ENCODE results near the gene DCDC2C.

Gene DCDC2C

DNA sequence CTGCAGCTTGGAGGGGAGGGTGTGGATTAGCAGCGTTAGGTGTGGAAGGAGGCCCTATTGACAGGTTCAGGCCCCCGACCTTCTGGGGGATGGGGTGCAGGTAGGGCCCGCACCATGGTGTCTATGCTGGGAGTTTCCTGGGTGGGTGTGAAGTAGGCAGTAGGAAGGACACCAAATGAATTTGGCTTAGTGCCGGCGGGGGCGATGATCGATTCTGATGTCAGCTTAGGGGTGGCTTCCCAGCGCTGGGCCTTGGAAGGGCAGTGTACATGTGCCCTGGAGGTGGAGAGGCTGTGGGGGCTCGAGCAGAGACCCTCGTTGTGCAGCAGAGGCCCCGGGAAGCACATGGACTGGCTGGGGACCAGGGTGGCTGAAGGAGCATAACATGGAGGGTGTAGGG, 21.6 kb downstream of the DCDC2C start:
- no peak overlapping the region for H3K4me3 ChIP-seq (ENCODE audit: low read length)
- no peak overlapping the region for H3K4me2 ChIP-seq (ENCODE audit: low read length)
- H3K9me3 ChIP-seq (ENCODE audit: insufficient read depth, low read length) = no peaks in the 10 kb centered on the region
- H3K27ac ChIP-seq (ENCODE audit: low read length) = no peak overlapping the region
- H2AFZ ChIP-seq (ENCODE audit: low read depth, low read length) = no peak overlapping the region
- TF ChIP-seq EZH2phosphoT487 (IDR thresholded peaks at IDR 0.05; ENCODE audit: low read depth) (no peak), CTCF (IDR thresholded peaks at IDR 0.05; ENCODE audit: low read depth, low read length) (no peak)
- H3K27me3 ChIP-seq (ENCODE audit: low read depth, low read length) = no peaks in the 10 kb centered on the region; the same call in 1 of the 2 replicates
- H3K79me2 ChIP-seq (ENCODE audit: low read length) = no peaks in the 10 kb centered on the region
- no peak overlapping the region for H3K9ac ChIP-seq (ENCODE audit: low read length)
- no peaks in the 10 kb centered on the region for H4K20me1 ChIP-seq (ENCODE audit: insufficient read depth, low read length)
- H3K4me1 ChIP-seq (ENCODE audit: low read length) = peaks cover 8% of the 10 kb centered on the region
- no peaks in the 10 kb centered on the region for H3K36me3 ChIP-seq (replicated peaks; ENCODE audit: low read depth, low read length)

DNA sequence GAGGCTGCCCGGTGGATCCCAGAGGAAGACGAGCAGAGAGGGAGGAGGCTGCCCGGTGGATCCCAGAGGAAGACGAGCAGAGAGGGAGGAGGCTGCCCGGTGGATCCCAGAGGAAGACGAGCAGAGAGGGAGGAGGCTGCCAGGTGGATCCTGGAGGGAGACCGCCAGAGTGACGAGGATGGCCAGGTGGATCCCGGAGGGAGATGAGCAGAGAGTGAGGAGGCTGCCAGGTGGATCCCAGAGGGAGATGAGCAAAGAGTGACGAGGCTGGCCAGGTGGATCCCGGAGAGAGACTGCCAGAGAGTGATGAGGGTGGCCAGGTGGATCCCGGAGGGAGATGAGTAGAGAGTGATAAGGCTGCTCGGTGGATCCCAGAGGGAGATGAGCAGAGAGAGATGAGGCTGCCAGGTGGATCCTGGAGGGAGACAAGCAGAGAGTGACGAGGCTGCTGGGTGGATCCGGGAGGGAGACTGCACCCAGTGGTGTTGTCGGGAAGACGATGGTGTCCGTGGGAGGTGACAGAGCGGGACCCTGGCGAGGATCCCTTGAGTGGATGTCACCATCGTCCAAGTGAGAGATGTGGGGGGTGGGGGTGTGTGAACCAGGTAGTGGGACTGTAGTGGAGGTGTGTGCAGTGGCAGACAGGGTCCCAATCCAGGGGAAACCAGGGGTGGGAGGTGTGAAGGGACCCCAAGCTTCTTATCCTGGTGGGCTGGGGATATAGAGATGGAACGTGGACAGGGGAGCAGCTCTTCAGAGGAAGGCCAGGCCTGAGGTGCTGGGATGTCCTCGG, 22.3 kb downstream of the DCDC2C start:
- no peak for TF ChIP-seq CTCF (IDR thresholded peaks at IDR 0.05; ENCODE audit: low read depth, low read length)
- no peak for TF ChIP-seq EZH2phosphoT487 (IDR thresholded peaks at IDR 0.05; ENCODE audit: low read depth)
- Histone ChIP-seq H3K4me1 (ENCODE audit: low read length) (peaks cover 8% of the 10 kb centered on the region), H3K27me3 (ENCODE audit: low read depth, low read length) (peaks cover 2% of the 10 kb centered on the region; the same call in 1 of the 2 replicates), H3K4me3 (ENCODE audit: low read length) (no peak overlapping the region), H4K20me1 (ENCODE audit: insufficient read depth, low read length) (no peaks in the 10 kb centered on the region), H3K4me2 (ENCODE audit: low read length) (no peak overlapping the region), H3K9ac (ENCODE audit: low read length) (no peak overlapping the region), H3K36me3 (replicated peaks; ENCODE audit: low read depth, low read length) (no peaks in the 10 kb centered on the region), H3K27ac (ENCODE audit: low read length) (no peak overlapping the region), H3K79me2 (ENCODE audit: low read length) (no peaks in the 10 kb centered on the region), H2AFZ (ENCODE audit: low read depth, low read length) (no peak overlapping the region), H3K9me3 (ENCODE audit: insufficient read depth, low read length) (no peaks in the 10 kb centered on the region)

GRCh38 chr2:3726511-3726910, 23.1 kb downstream of the DCDC2C start:
- Histone ChIP-seq H3K9me3 (ENCODE audit: insufficient read depth, low read length) (no peaks in the 10 kb centered on the region), H3K9ac (ENCODE audit: low read length) (no peak overlapping the region), H3K4me2 (ENCODE audit: low read length) (no peak overlapping the region), H3K4me3 (ENCODE audit: low read length) (no peak overlapping the region), H3K4me1 (ENCODE audit: low read length) (peaks cover 8% of the 10 kb centered on the region), H3K27me3 (ENCODE audit: low read depth, low read length) (peaks cover 2% of the 10 kb centered on the region; the same call in 1 of the 2 replicates), H2AFZ (ENCODE audit: low read depth, low read length) (no peak overlapping the region), H3K36me3 (replicated peaks; ENCODE audit: low read depth, low read length) (no peaks in the 10 kb centered on the region), H3K27ac (ENCODE audit: low read length) (no peak overlapping the region), H3K79me2 (ENCODE audit: low read length) (no peaks in the 10 kb centered on the region), H4K20me1 (ENCODE audit: insufficient read depth, low read length) (no peaks in the 10 kb centered on the region)
- TF ChIP-seq EZH2phosphoT487 (IDR thresholded peaks at IDR 0.05; ENCODE audit: low read depth) (no peak), CTCF (IDR thresholded peaks at IDR 0.05; ENCODE audit: low read depth, low read length) (no peak)

- H3K4me3 ChIP-seq (ENCODE audit: low read length) = peak overlapping the region; percentile 62
- no peak overlapping the region for H3K27ac ChIP-seq (ENCODE audit: low read length)
- peak overlapping the region; percentile 44; the same call in 1 of the 2 replicates for H3K9ac ChIP-seq (ENCODE audit: low read length)
- no peaks in the 10 kb centered on the region for H3K36me3 ChIP-seq (replicated peaks; ENCODE audit: low read depth, low read length)
- no peaks in the 10 kb centered on the region for H4K20me1 ChIP-seq (ENCODE audit: insufficient read depth, low read length)
- peak overlapping the region; percentile 81; the same call in 1 of the 2 replicates for H2AFZ ChIP-seq (ENCODE audit: low read depth, low read length)
- H3K4me1 ChIP-seq (ENCODE audit: low read length) = peaks cover 8% of the 10 kb centered on the region
- H3K79me2 ChIP-seq (ENCODE audit: low read length) = no peaks in the 10 kb centered on the region
- no peaks in the 10 kb centered on the region for H3K9me3 ChIP-seq (ENCODE audit: insufficient read depth, low read length)
- H3K27me3 ChIP-seq (ENCODE audit: low read depth, low read length) = peaks cover 2% of the 10 kb centered on the region; the same call in 1 of the 2 replicates
- peak overlapping the region; percentile 77 for H3K4me2 ChIP-seq (ENCODE audit: low read length)
- TF ChIP-seq EZH2phosphoT487 (IDR thresholded peaks at IDR 0.05; ENCODE audit: low read depth) = no peak
These were observed 24.1 kb downstream of the DCDC2C start for GRCh38 chr2:3727397-3728045.
